ENCODE data around the gene SNCAIP.

GRCh38 chr5:122412966-122413365, 100.9 kb downstream of the SNCAIP start:
- TF ChIP-seq CTCF (conservative IDR thresholded peaks at IDR 0.05 in 1 of 2, IDR thresholded peaks at IDR 0.05 in 1 of 2; ENCODE audit: low read depth in 1 of 2, low read length in 2 of 2) = no peak
- no peak for TF ChIP-seq EZH2 (IDR thresholded peaks at IDR 0.05; ENCODE audit: low read length, missing control alignments)

Data from fibroblast of lung (primary cell).